ENCODE results near the gene FNDC11. TPM values are rescaled to one million over a fixed set of nuclear protein-coding genes. Genes with fewer than 3 reads are reported as not detected.

Gene FNDC11
- total RNA-seq, 2 experiments from 2014 or later = 1.7 to 1.8 TPM

DNA sequence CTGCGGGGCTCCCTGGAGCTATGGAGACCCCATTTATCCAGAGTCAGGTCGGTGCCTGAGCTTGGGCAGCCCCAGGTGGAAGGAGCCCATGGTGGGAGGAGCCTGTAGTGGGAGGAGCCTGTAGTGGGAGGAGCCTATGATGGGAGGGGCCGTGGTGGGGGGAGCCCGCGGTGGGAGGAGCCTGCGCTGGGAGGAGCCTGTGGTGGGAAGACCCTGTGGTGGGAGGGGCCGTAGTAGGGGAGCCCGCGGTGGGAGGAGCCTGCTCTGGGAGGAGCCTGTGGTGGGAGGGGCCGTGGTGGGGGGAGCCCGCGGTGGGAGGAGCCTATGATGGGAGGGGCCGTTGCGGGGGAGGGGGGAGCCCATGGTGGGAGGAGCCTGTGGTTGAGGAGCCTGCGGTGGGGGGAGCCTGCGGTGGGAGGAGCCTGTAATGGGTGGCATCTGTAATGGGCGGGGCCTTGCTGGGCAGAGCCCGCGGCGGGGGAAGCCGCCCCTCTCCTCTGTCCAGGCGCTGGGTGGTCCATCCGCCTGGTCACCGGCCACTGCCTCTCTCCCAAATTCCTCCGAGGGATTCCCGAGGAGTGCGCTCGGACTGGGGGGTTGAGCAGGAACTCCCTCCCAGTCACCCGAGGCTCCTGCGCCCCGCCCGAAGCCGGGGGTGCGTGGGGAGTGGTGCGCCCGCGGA is 567 bp upstream of the FNDC11 start:
- peak overlapping the region; percentile 68 for H3K4me3 ChIP-seq (ENCODE audit: low read length)
- intact Hi-C loops (cut with DNase I, micrococcal nuclease) = loop anchor here (1.0 to 2.0 kb wide), 3 partner anchors 15 to 33 kb away; partner anchors contain the start of gene PPDPF (in 1 of the 2)
- Mint-ChIP-seq H3K4me1 (ENCODE audit: low read depth) (peaks cover 18% of the 10 kb centered on the region), H3K4me3 (peak overlapping the region; percentile 90), H3K27me3 (no peaks in the 10 kb centered on the region), H3K9me3 (no peaks in the 10 kb centered on the region), H3K27ac (peak overlapping the region; percentile 91), H3K36me3 (ENCODE audit: low read depth) (no peaks in the 10 kb centered on the region)
- peak; percentile 83 for ATAC-seq (ENCODE audit: poor library complexity)
- CTCF ChIA-PET = interaction anchor here (0.8 to 1.4 kb wide), 3 partner anchors 16 to 89 kb away, joined by 4 to 7 read pairs (median 5); no protein-coding TSS in a partner anchor
- TF ChIP-seq, protein P1, sequence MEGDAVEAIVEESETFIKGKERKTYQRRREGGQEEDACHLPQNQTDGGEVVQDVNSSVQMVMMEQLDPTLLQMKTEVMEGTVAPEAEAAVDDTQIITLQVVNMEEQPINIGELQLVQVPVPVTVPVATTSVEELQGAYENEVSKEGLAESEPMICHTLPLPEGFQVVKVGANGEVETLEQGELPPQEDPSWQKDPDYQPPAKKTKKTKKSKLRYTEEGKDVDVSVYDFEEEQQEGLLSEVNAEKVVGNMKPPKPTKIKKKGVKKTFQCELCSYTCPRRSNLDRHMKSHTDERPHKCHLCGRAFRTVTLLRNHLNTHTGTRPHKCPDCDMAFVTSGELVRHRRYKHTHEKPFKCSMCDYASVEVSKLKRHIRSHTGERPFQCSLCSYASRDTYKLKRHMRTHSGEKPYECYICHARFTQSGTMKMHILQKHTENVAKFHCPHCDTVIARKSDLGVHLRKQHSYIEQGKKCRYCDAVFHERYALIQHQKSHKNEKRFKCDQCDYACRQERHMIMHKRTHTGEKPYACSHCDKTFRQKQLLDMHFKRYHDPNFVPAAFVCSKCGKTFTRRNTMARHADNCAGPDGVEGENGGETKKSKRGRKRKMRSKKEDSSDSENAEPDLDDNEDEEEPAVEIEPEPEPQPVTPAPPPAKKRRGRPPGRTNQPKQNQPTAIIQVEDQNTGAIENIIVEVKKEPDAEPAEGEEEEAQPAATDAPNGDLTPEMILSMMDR (IDR thresholded peaks at IDR 0.05) = no peak
- H3K36me3 ChIP-seq (ENCODE audit: insufficient read depth, low read length) = no peaks in the 10 kb centered on the region
- peaks cover 39% of the 10 kb centered on the region for H3K4me1 ChIP-seq (ENCODE audit: insufficient read depth, low read length)
- POLR2A ChIA-PET = interaction anchor here (0.8 to 2.0 kb wide), 12 partner anchors 12 to 702 kb away, joined by 3 to 21 read pairs (median 4); partner anchors contain the start of genes GMEB2, HELZ2, PCMTD2 and PPDPF
- DNase-seq = peak; percentile 74 to 96 (median 90)
- H3K27me3 ChIP-seq (ENCODE audit: control insufficient read depth in 1 of 2, insufficient read depth in 2 of 2, low read length in 2 of 2) = peaks cover 3 to 4% of the 10 kb centered on the region in 2 experiments
- peak overlapping the region; percentile 73 to 82 for H3K27ac ChIP-seq (ENCODE audit: low read depth in 1 of 2, low read length in 2 of 2)
- H3K9me3 ChIP-seq (ENCODE audit: control insufficient read depth in 1 of 2, insufficient read depth in 1 of 2, low read length in 2 of 2) = peaks cover 0 to 3% of the 10 kb centered on the region in 2 experiments

- Mint-ChIP-seq H3K27me3 (no peaks in the 10 kb centered on the region), H3K27ac (peak overlapping the region; percentile 53), H3K4me1 (ENCODE audit: low read depth) (peaks cover 18% of the 10 kb centered on the region), H3K4me3 (peak overlapping the region; percentile 84), H3K36me3 (ENCODE audit: low read depth) (peaks cover 6% of the 10 kb centered on the region), H3K9me3 (no peaks in the 10 kb centered on the region)
- DNase-seq = peak in 3 of 14 experiments; percentile 25 to 54 (median 43)
- ChIA-PET CTCF (interaction anchor here (0.9 kb wide), 1 partner anchor 17 kb away, joined by 3 read pairs; no protein-coding TSS in a partner anchor), POLR2A (interaction anchor here (0.9 to 2.6 kb wide), 6 partner anchors 13 to 182 kb away, joined by 3 to 16 read pairs (median 4); partner anchors contain the start of genes GMEB2, LIME1 and PTK6)
- intact Hi-C loops (cut with DNase I, micrococcal nuclease) = loop anchor here in 1 of 2 experiments (1.0 kb wide), 1 partner anchor 311 kb away; the partner anchor contains the start of gene TPD52L2
- H3K27ac ChIP-seq (ENCODE audit: low read depth in 1 of 2, low read length in 2 of 2) = no peak overlapping the region
- peaks cover 31% of the 10 kb centered on the region for H3K4me1 ChIP-seq (ENCODE audit: insufficient read depth, low read length)
- peaks cover 0 to 3% of the 10 kb centered on the region in 2 experiments for H3K9me3 ChIP-seq (ENCODE audit: control insufficient read depth in 1 of 2, insufficient read depth in 1 of 2, low read length in 2 of 2)
- ATAC-seq (ENCODE audit: poor library complexity) = no peak
- H3K36me3 ChIP-seq (ENCODE audit: insufficient read depth, low read length) = no peaks in the 10 kb centered on the region
- peak overlapping the region; percentile 68 for H3K4me3 ChIP-seq (ENCODE audit: low read length)
- TF ChIP-seq, protein P1 (IDR thresholded peaks at IDR 0.05) = no peak
- H3K27me3 ChIP-seq (ENCODE audit: control insufficient read depth in 1 of 2, insufficient read depth in 2 of 2, low read length in 2 of 2) = no peaks in the 10 kb centered on the region
Observed at GRCh38 chr20:63554361-63555278, 661 bp downstream of the FNDC11 start.
